GM18951 (cell line): ENCODE results near the gene MAPKAPK2.
"Not testable (repeated sequence)": the region's sequence is repeated elsewhere in the genome, so short reads cannot be mapped to it uniquely, and the experiment has no call there.

ENCODE experiments used
- POLR2A ChIP-seq: IDR thresholded peaks from 4 replicates; pipeline ENCODE4 v1.6.1; 2011; ENCODE audit warnings: mild to moderate bottlenecking; ENCODE audit not compliant: insufficient read length, insufficient read depth; ENCODE audit errors: extremely low read depth
- in situ Hi-C: fragments of 300-500 bp; cut with MboI; formaldehyde crosslinking; loops from one replicate; pipeline ENCODE4 v1.12.0; 2022; ENCODE audit warnings: low sequenced_read_pairs, mixed read lengths, inconsistent platforms; ENCODE audit not compliant: unreplicated experiment

MAPKAPK2 gene

GRCh38 chr1:206684478-206685333 is at the start of gene MAPKAPK2:
TSS of gene MAPKAPK2 (plus strand) at chr1:206684905. CDS start at chr1:206685230, 325 bp downstream.
- peak; percentile 57 for TF ChIP-seq POLR2A
- in situ Hi-C loops: no loop called here

- peak; percentile 88 for TF ChIP-seq POLR2A
- in situ Hi-C loops: no loop called here
These were observed 49.4 kb upstream of the MAPKAPK2 start, which contains the start of gene DYRK3 for GRCh38 chr1:206635080-206635977. TSS of gene DYRK3 (plus strand) at chr1:206635536. CDS start at chr1:206635704, 168 bp downstream.

GRCh38 chr1:206635978-206636345 is 48.7 kb upstream of the MAPKAPK2 start:
- in situ Hi-C loops: no loop called here
- no peak for TF ChIP-seq POLR2A

GRCh38 chr1:206636671-206637070 is 48.0 kb upstream of the MAPKAPK2 start:
- no peak for TF ChIP-seq POLR2A
- in situ Hi-C loops: no loop called here

GRCh38 chr1:206637605-206638004 is 47.1 kb upstream of the MAPKAPK2 start:
- in situ Hi-C loops: no loop called here

GRCh38 chr1:206642074-206642473 is 42.6 kb upstream of the MAPKAPK2 start:
- in situ Hi-C loops: not testable (repeated sequence)

More at GRCh38 chr1:206637605-206638004, 47.1 kb upstream of the MAPKAPK2 start:
- TF ChIP-seq POLR2A: no peak

GRCh38 chr1:206643118-206643698 is 41.5 kb upstream of the MAPKAPK2 start:
- in situ Hi-C loops: no loop called here
- TF ChIP-seq POLR2A: no peak

- TF ChIP-seq POLR2A: no peak
- in situ Hi-C loops: no loop called here
These were observed 38.2 kb upstream of the MAPKAPK2 start for GRCh38 chr1:206646504-206646903.

GRCh38 chr1:206647224-206647623 is 37.5 kb upstream of the MAPKAPK2 start:
- in situ Hi-C loops: no loop called here
- no peak for TF ChIP-seq POLR2A

- in situ Hi-C loops: no loop called here
- no peak for TF ChIP-seq POLR2A
These were observed 35.3 kb upstream of the MAPKAPK2 start for GRCh38 chr1:206649261-206649921.

GRCh38 chr1:206651014-206651413 is 33.7 kb upstream of the MAPKAPK2 start:
- no peak for TF ChIP-seq POLR2A
- in situ Hi-C loops: no loop called here

GRCh38 chr1:206651958-206652890 is 32.5 kb upstream of the MAPKAPK2 start:
- no peak for TF ChIP-seq POLR2A
- in situ Hi-C loops: no loop called here
